Fibroblast of mammary gland (primary cell): ENCODE measurements around the gene MPST.
"Not testable (repeated sequence)": the region's sequence is repeated elsewhere in the genome, so short reads cannot be mapped to it uniquely, and the experiment has no call there.

Source experiments
- DNase-seq: peaks from one replicate; pipeline ENCODE4 v3.0.0-alpha.2; 2010; ENCODE audit warnings: low read depth
- H3K4me3 ChIP-seq: 2 replicates; pipeline ENCODE4 v1.5.1; 2011; ENCODE audit warnings: low read depth, mild to moderate bottlenecking, low read length, moderate library complexity; ENCODE audit not compliant: control insufficient read depth
- CTCF ChIP-seq: conservative IDR thresholded peaks from 2 replicates; pipeline ENCODE4 v1.5.1; 2011; ENCODE audit warnings: low read depth, low read length, inconsistent platforms; ENCODE audit not compliant: control insufficient read depth, insufficient read depth

Gene MPST

GRCh38 chr22:37070744-37071143, 51.2 kb downstream of the MPST start:
- H3K4me3 ChIP-seq = no peak overlapping the region
- DNase-seq = no peak
- no peak for TF ChIP-seq CTCF

- H3K4me3 ChIP-seq, DNase-seq: not testable (repeated sequence)
Observed at GRCh38 chr22:37071850-37072592, 52.5 kb downstream of the MPST start.

- no peak for TF ChIP-seq CTCF
- no peak for DNase-seq
- H3K4me3 ChIP-seq = no peak overlapping the region
Observed at GRCh38 chr22:37072673-37073072, 53.1 kb downstream of the MPST start.

GRCh38 chr22:37074537-37074936, 55.0 kb downstream of the MPST start:
- TF ChIP-seq CTCF = no peak
- H3K4me3 ChIP-seq = no peak overlapping the region
- DNase-seq = no peak

GRCh38 chr22:37075046-37075445, 55.5 kb downstream of the MPST start:
- no peak for DNase-seq
- no peak for TF ChIP-seq CTCF
- H3K4me3 ChIP-seq = no peak overlapping the region

GRCh38 chr22:37075822-37076433, 56.4 kb downstream of the MPST start:
- TF ChIP-seq CTCF = no peak
- H3K4me3 ChIP-seq = no peak overlapping the region
- DNase-seq = no peak

GRCh38 chr22:37077802-37078448, 58.4 kb downstream of the MPST start:
- TF ChIP-seq CTCF = peak; percentile 94
- peak; percentile 43 for DNase-seq
- H3K4me3 ChIP-seq = no peak overlapping the region
